CD14-positive monocyte (primary cell): ENCODE results near the gene ADAM22. TPM values are rescaled to one million over a fixed set of nuclear protein-coding genes. Genes with fewer than 3 reads are reported as not detected.

ENCODE experiments used
- DNase-seq, 3 donors: peaks; one replicate each; pipeline ENCODE4 v3.0.0-alpha.2; 2011 to 2022
- H2AFZ ChIP-seq: 2 replicates; pipeline ENCODE4 v1.6.0; 2012; ENCODE audit warnings: mild to moderate bottlenecking, low read depth, low read length, inconsistent platforms; ENCODE audit not compliant: insufficient read depth, poor library complexity, severe bottlenecking
- H3K27ac ChIP-seq, 2 donors: 1 replicate in 1 of 2; 2 replicates in 1 of 2; pipeline ENCODE4 v1.5.1; 2012 to 2013; ENCODE audit warnings: low read length in 2 of 2, control low read depth in 1 of 2, inconsistent platforms in 1 of 2, low read depth in 1 of 2, mild to moderate bottlenecking in 1 of 2
- H3K27me3 ChIP-seq, 2 donors: one replicate each; pipeline versions ENCODE4 v1.6.0 to v1.6.1; 2011 to 2013; ENCODE audit warnings: low read length in 2 of 2; ENCODE audit not compliant: control insufficient read depth in 2 of 2, insufficient read depth in 2 of 2
- H3K36me3 ChIP-seq, 2 donors: replicated peaks in 1 of 2; 1 replicate in 1 of 2; 2 replicates in 1 of 2; pipeline versions ENCODE4 v1.5.1 to v1.6.1; 2012 to 2013; ENCODE audit warnings: low read length in 2 of 2, control low read depth in 1 of 2, inconsistent platforms in 1 of 2, mild to moderate bottlenecking in 1 of 2; ENCODE audit not compliant: insufficient read depth in 2 of 2, control insufficient read depth in 1 of 2
- H3K4me1 ChIP-seq, 2 donors: 1 replicate in 1 of 2; 2 replicates in 1 of 2; pipeline versions ENCODE4 v1.5.1 to v1.6.1; 2012 to 2013; ENCODE audit warnings: low read length in 2 of 2, control low read depth in 1 of 2, inconsistent platforms in 1 of 2, mild to moderate bottlenecking in 1 of 2, moderate library complexity in 1 of 2; ENCODE audit not compliant: insufficient read depth in 2 of 2, control insufficient read depth in 1 of 2
- H3K4me2 ChIP-seq: replicated peaks from 2 replicates; pipeline ENCODE3; 2012; ENCODE audit warnings: low read length, moderate library complexity, mild to moderate bottlenecking; ENCODE audit not compliant: poor library complexity, severe bottlenecking; ENCODE audit errors: extremely low read depth
- H3K4me3 ChIP-seq, 3 experiments: fragments of 200-600 bp in 1 of 3; sonication (generic) in 1 of 3; replicated peaks in 1 of 3; 1 replicate in 2 of 3; 2 replicates in 1 of 3; pipeline ENCODE4 v1.5.1; 2011 to 2013; ENCODE audit warnings: low read length in 3 of 3, mild to moderate bottlenecking in 3 of 3, control low read depth in 2 of 3, low read depth in 2 of 3, inconsistent platforms in 1 of 3, moderate library complexity in 1 of 3
- H3K79me2 ChIP-seq: 2 replicates; pipeline ENCODE4 v1.6.0; 2012; ENCODE audit warnings: mild to moderate bottlenecking, control low read depth, inconsistent platforms, low read length, moderate library complexity; ENCODE audit not compliant: insufficient read depth
- H3K9ac ChIP-seq: 2 replicates; pipeline ENCODE4 v1.6.0; 2017; ENCODE audit warnings: low read length, mild to moderate bottlenecking; ENCODE audit not compliant: insufficient read depth, poor library complexity, severe bottlenecking
- H3K9me3 ChIP-seq, 2 donors: replicated peaks in 1 of 2; 1 replicate in 1 of 2; 2 replicates in 1 of 2; pipeline versions ENCODE4 v1.5.1 to v1.6.1; 2012 to 2013; ENCODE audit warnings: low read length in 2 of 2, control low read depth in 1 of 2; ENCODE audit not compliant: control insufficient read depth in 1 of 2, insufficient read depth in 1 of 2
- H4K20me1 ChIP-seq: 2 replicates; pipeline ENCODE4 v1.6.0; 2012; ENCODE audit warnings: mild to moderate bottlenecking, low read length, control low read depth, moderate library complexity; ENCODE audit not compliant: insufficient read depth
- H3K27ac Mint-ChIP-seq, 7 donors: one replicate each; pipeline ENCODE4 v1.8.0; 2020; ENCODE audit warnings: mild to moderate bottlenecking in 7 of 7, mixed read lengths in 7 of 7, moderate library complexity in 6 of 7, inconsistent platforms in 2 of 7
- H3K27me3 Mint-ChIP-seq, 3 donors: one replicate each; pipeline ENCODE4 v1.8.0; 2021 to 2022; ENCODE audit warnings: low read depth in 3 of 3, mild to moderate bottlenecking in 3 of 3, mixed read lengths in 3 of 3, moderate library complexity in 3 of 3, inconsistent platforms in 1 of 3
- H3K36me3 Mint-ChIP-seq, 2 donors: one replicate each; pipeline ENCODE4 v1.8.0; 2020; ENCODE audit warnings: mixed read lengths in 2 of 2, inconsistent platforms in 1 of 2, mild to moderate bottlenecking in 1 of 2
- H3K4me1 Mint-ChIP-seq: one replicate; pipeline ENCODE4 v1.8.0; 2020; ENCODE audit warnings: mild to moderate bottlenecking, mixed read lengths
- H3K4me3 Mint-ChIP-seq, 2 donors: one replicate each; pipeline ENCODE4 v1.8.0; 2020; ENCODE audit warnings: mild to moderate bottlenecking in 2 of 2, mixed read lengths in 2 of 2, moderate library complexity in 1 of 2
- H3K9me3 Mint-ChIP-seq, 7 donors: one replicate each; pipeline ENCODE4 v1.8.0; 2020 to 2022; ENCODE audit warnings: mixed read lengths in 7 of 7, mild to moderate bottlenecking in 6 of 7, moderate library complexity in 6 of 7, inconsistent platforms in 2 of 7
- WGBS: methylation state at CpG from one replicate; pipeline ENCODE4 v1.1.5; 2013; ENCODE audit warnings: missing lambda C conversion rate; ENCODE audit not compliant: insufficient coverage; 5-methylcytosine and 5-hydroxymethylcytosine counted together
- intact Hi-C, 2 donors: fragments of 100-400 bp; cut with micrococcal nuclease; formaldehyde crosslinking; loops; one replicate each; pipeline versions ENCODE4 v1.15.0 to v1.15.1; 2023
- polyA plus RNA-seq, 3 donors: library from polyadenylated mRNA; depleted of rRNA in 1 of 3; unstranded in 2 of 3; stranded (reverse) in 1 of 3; fragments of 300-500 nt in 2 of 3; fragments of >200 nt in 1 of 3; fragmentation: Illumina TruSeq in 2 of 3; gene quantifications; 1 replicate in 2 of 3; 2 replicates in 1 of 3; pipeline ENCODE4 v1.2.3, GENCODE V29; 2012 to 2021
- TF ChIP-seq, protein P1 (sequence below): fragments of 200-600 bp; IDR thresholded peaks from one replicate; pipeline ENCODE4 v1.8.0; 2022; ENCODE audit warnings: antibody characterized with exemption, mild to moderate bottlenecking

ADAM22 gene
- polyA plus RNA-seq, 3 donors = 0.01 to 0.17 TPM; not detected in 1

DNA sequence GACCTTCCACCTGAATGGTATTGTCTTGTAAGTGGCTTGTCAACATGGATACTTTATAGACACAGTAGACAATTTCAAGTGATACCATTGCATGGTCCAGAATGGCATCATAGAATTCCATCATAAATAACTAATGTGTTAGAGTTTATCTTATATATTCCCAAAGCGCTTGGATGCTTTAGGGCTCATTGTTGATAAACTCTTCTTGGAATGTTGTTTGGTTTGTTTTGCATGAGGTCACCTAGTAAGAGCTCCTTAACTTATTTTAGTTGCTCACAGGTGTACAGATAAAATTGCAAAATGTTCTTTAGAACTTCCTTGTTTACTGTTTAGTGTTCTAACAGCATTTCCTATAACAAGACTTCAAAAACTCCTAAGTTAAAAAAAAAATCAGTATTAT, 249.0 kb downstream of the ADAM22 start:
- no peak overlapping the region for H3K4me3 ChIP-seq
- H3K4me1 Mint-ChIP-seq = no peaks in the 10 kb centered on the region
- H3K27me3 ChIP-seq = no peaks in the 10 kb centered on the region
- no peaks in the 10 kb centered on the region for H3K9me3 Mint-ChIP-seq
- H4K20me1 ChIP-seq = no peaks in the 10 kb centered on the region
- no peak for DNase-seq
- TF ChIP-seq, protein P1, sequence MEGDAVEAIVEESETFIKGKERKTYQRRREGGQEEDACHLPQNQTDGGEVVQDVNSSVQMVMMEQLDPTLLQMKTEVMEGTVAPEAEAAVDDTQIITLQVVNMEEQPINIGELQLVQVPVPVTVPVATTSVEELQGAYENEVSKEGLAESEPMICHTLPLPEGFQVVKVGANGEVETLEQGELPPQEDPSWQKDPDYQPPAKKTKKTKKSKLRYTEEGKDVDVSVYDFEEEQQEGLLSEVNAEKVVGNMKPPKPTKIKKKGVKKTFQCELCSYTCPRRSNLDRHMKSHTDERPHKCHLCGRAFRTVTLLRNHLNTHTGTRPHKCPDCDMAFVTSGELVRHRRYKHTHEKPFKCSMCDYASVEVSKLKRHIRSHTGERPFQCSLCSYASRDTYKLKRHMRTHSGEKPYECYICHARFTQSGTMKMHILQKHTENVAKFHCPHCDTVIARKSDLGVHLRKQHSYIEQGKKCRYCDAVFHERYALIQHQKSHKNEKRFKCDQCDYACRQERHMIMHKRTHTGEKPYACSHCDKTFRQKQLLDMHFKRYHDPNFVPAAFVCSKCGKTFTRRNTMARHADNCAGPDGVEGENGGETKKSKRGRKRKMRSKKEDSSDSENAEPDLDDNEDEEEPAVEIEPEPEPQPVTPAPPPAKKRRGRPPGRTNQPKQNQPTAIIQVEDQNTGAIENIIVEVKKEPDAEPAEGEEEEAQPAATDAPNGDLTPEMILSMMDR = no peak
- H2AFZ ChIP-seq = no peak overlapping the region
- H3K79me2 ChIP-seq = no peaks in the 10 kb centered on the region
- no peak overlapping the region for H3K4me2 ChIP-seq
- no peaks in the 10 kb centered on the region for H3K4me1 ChIP-seq
- no peaks in the 10 kb centered on the region for H3K9me3 ChIP-seq
- intact Hi-C loops = no loop called here
- peaks cover 0 to 1% (median 0%) of the 10 kb centered on the region in 3 donors for H3K27me3 Mint-ChIP-seq
- H3K27ac Mint-ChIP-seq = no peak overlapping the region
- no CpG with 5 or more reads among the region's 1 CpG for WGBS
- H3K36me3 ChIP-seq = no peaks in the 10 kb centered on the region
- H3K4me3 Mint-ChIP-seq = no peak overlapping the region
- H3K36me3 Mint-ChIP-seq = no peaks in the 10 kb centered on the region
- H3K9ac ChIP-seq = no peak overlapping the region
- no peak overlapping the region for H3K27ac ChIP-seq

DNA sequence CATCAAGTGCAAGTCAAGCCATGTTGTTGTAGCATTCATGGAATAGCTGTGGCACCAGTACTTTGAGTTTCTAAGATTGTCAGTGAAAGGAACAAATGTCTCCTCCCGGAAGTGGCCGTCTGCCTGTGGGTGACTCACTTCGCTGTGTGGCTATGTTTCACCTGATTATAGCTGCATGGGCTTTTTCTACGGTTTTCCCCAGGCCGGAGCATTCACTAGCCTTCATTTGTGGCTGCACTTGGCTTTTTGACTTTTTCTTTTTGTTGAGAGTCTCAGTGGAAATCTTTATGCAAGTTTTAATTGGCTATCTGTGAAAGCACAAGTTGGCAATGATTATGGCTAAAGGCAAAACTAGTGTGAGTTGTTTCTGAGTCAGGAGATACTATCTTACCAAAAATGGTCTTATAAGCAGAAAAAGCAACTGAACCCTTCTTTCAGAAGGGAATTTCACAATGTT, 250.8 kb downstream of the ADAM22 start:
- intact Hi-C loops = no loop called here
- no peaks in the 10 kb centered on the region for H3K36me3 ChIP-seq
- H3K27me3 ChIP-seq = no peaks in the 10 kb centered on the region
- Mint-ChIP-seq H3K4me1 (no peaks in the 10 kb centered on the region), H3K27me3 (peaks cover 0 to 1% (median 0%) of the 10 kb centered on the region in 3 donors), H3K27ac (no peak overlapping the region), H3K36me3 (no peaks in the 10 kb centered on the region), H3K9me3 (peaks cover 0 to 4% (median 0%) of the 10 kb centered on the region in 7 donors), H3K4me3 (no peak overlapping the region)
- H3K4me2 ChIP-seq = no peak overlapping the region
- no peaks in the 10 kb centered on the region for H3K79me2 ChIP-seq
- H3K4me1 ChIP-seq = no peaks in the 10 kb centered on the region
- no peak for DNase-seq
- no peak overlapping the region for H3K4me3 ChIP-seq
- no peaks in the 10 kb centered on the region for H3K9me3 ChIP-seq
- no peak overlapping the region for H3K27ac ChIP-seq
- no peak overlapping the region for H3K9ac ChIP-seq
- H2AFZ ChIP-seq = no peak overlapping the region
- TF ChIP-seq, protein P1 = no peak
- H4K20me1 ChIP-seq = no peaks in the 10 kb centered on the region
- 100% methylated on average over 5 of the region's 5 CpGs for WGBS
